ENCODE measurements around the gene SLC17A1. TPM values are rescaled to one million over a fixed set of nuclear protein-coding genes. Genes with fewer than 3 reads are reported as not detected.

The SLC17A1 gene
- total RNA-seq, 4 donors from 2014 or later: not detected

GRCh38 chr6:25832670-25833069 lies 818 bp upstream of the SLC17A1 start:
- TF ChIP-seq CTCF (IDR thresholded peaks at IDR 0.05; ENCODE audit: low read depth): no peak

- TF ChIP-seq CTCF (IDR thresholded peaks at IDR 0.05; ENCODE audit: low read depth): no peak
Measured at GRCh38 chr6:25832307-25832662, 433 bp upstream of the SLC17A1 start.

GRCh38 chr6:25830458-25830857 lies 1.4 kb downstream of the SLC17A1 start:
- TF ChIP-seq CTCF (IDR thresholded peaks at IDR 0.05; ENCODE audit: low read depth): no peak

GRCh38 chr6:25829375-25829774 lies 2.5 kb downstream of the SLC17A1 start:
- no peak for TF ChIP-seq CTCF (IDR thresholded peaks at IDR 0.05; ENCODE audit: low read depth)

GRCh38 chr6:25821341-25821740 lies 10.5 kb downstream of the SLC17A1 start:
- no peak for TF ChIP-seq CTCF (IDR thresholded peaks at IDR 0.05; ENCODE audit: low read depth)

GRCh38 chr6:25816252-25816651 lies 15.6 kb downstream of the SLC17A1 start:
- no peak for TF ChIP-seq CTCF (IDR thresholded peaks at IDR 0.05; ENCODE audit: low read depth)

GRCh38 chr6:25815194-25815593 lies 16.7 kb downstream of the SLC17A1 start:
- no peak for TF ChIP-seq CTCF (IDR thresholded peaks at IDR 0.05; ENCODE audit: low read depth)

- no peak for TF ChIP-seq CTCF (IDR thresholded peaks at IDR 0.05; ENCODE audit: low read depth)
Measured at GRCh38 chr6:25804804-25805203, 27.0 kb downstream of the SLC17A1 start.
